ENCODE results near the gene MUC22.

The MUC22 gene

GRCh38 chr6:30979141-30979540 lies 31.1 kb upstream of the MUC22 start:
- H3K4me1 Mint-ChIP-seq, result peaks cover 36% of the 10 kb centered on the region
- peak overlapping the region; percentile 15 to 66 (median 21) for H3K27ac Mint-ChIP-seq
- no peak for TF ChIP-seq CTCF (IDR thresholded peaks at IDR 0.05; ENCODE audit: unreplicated experiment in 3 of 3)
- peak overlapping the region in 1 of 3 experiments; percentile 2 for H3K4me3 Mint-ChIP-seq
- H3K27me3 Mint-ChIP-seq (ENCODE audit: low read depth), result peaks cover 6% of the 10 kb centered on the region
- H3K36me3 Mint-ChIP-seq (ENCODE audit: low read depth), result no peaks in the 10 kb centered on the region
- H3K9me3 Mint-ChIP-seq, result no peaks in the 10 kb centered on the region

DNA sequence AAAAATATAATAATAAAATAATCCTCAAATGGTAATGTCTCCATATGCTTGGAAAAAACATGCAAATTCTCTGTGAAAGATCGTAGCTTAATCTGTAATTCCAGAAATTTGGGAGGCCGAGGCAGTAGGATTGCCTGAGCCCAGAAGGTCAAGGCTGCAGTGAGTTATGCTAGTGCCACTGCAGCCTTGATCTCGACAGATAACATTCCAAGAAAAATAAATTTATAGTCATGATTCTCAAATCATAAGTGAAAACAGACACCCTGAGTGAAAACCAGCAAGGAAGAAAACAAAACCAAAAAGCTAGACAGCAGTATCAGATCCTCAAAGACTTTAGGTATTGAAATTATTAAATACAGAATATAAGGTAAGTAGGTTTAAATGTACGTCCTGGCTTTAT lies 30.6 kb upstream of the MUC22 start:
- Mint-ChIP-seq H3K4me1 (peaks cover 36% of the 10 kb centered on the region), H3K27ac (peak overlapping the region in 1 of 3 experiments; percentile 3), H3K27me3 (ENCODE audit: low read depth) (peaks cover 4% of the 10 kb centered on the region), H3K9me3 (no peaks in the 10 kb centered on the region), H3K4me3 (no peak overlapping the region), H3K36me3 (ENCODE audit: low read depth) (no peaks in the 10 kb centered on the region)
- TF ChIP-seq CTCF (IDR thresholded peaks at IDR 0.05; ENCODE audit: unreplicated experiment in 3 of 3), result no peak

DNA sequence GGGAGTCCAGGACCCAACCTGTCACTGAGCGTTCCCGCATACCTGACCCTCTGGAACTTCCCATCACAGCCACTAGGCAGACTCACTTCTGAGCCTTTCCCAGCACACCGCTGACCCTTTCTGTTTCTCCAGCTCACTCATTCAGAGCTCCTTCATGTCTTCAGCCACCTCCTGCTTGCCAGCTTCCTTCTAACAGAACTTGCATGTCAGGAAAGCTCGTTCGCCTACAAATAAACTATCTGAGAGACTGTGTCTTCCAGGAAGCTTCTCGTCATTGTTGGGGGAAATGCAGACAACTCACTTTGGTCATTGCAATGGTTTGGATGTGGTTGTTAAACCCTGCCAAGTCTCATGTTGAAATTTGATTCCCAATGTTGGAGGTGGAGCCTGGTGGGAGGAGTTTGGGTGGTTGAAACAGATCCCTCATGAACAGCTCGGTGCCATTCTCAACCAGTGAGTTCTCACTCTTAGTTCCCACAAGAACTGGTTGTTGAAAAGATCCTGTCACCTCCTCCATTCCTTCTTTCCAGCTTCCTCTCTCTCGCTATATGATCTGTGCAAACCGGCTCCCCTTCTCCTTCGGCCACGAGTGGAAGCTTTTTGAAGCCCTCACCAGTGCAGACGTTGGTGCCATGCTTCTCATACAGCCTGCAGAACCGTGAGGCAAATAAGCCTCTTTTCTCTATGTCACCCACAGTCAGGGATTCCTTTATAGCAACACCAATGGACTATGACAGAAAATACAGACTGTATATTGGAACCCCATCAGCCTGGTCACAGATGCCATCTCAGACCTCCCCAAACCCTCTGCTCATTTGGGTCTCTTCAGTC lies 28.1 kb upstream of the MUC22 start:
- H3K4me3 Mint-ChIP-seq, result peak overlapping the region; percentile 13 to 49 (median 30)
- peaks cover 4% of the 10 kb centered on the region for H3K27me3 Mint-ChIP-seq (ENCODE audit: low read depth)
- peak overlapping the region; percentile 12 to 33 (median 18) for H3K27ac Mint-ChIP-seq
- peak in 1 of 3 experiments; percentile 17 for TF ChIP-seq CTCF (IDR thresholded peaks at IDR 0.05; ENCODE audit: unreplicated experiment in 3 of 3)
- no peaks in the 10 kb centered on the region for H3K36me3 Mint-ChIP-seq (ENCODE audit: low read depth)
- H3K4me1 Mint-ChIP-seq, result peaks cover 36% of the 10 kb centered on the region
- no peaks in the 10 kb centered on the region for H3K9me3 Mint-ChIP-seq

DNA sequence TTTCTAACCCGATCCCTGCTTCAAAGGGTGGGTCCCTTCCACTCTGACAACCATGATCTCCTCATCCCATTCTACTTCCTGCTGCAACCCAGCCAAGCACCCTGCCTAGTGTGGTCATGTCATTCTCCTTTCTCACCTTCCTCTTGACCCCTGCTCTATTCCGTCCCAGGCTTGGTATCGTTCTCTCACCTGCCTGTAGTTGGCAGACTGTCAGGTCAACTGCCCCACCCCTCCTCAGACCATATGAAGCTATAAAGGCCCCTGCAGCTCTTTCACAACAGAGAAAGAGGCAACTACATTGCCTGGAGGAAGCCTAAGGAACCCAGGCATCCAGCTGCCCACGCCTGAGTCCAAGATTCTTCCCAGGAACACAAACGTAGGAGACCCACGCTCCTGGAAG lies 26.8 kb upstream of the MUC22 start, which contains the start of gene MUC21:
MUC21 (plus strand) TSS at position 280 of the 400 bp plus-strand sequence. CDS start 241 bp downstream, outside the sequence.
- Mint-ChIP-seq H3K36me3 (ENCODE audit: low read depth) (no peaks in the 10 kb centered on the region), H3K27me3 (ENCODE audit: low read depth) (no peaks in the 10 kb centered on the region)
- TF ChIP-seq CTCF (IDR thresholded peaks at IDR 0.05; ENCODE audit: unreplicated experiment in 3 of 3), result no peak

DNA sequence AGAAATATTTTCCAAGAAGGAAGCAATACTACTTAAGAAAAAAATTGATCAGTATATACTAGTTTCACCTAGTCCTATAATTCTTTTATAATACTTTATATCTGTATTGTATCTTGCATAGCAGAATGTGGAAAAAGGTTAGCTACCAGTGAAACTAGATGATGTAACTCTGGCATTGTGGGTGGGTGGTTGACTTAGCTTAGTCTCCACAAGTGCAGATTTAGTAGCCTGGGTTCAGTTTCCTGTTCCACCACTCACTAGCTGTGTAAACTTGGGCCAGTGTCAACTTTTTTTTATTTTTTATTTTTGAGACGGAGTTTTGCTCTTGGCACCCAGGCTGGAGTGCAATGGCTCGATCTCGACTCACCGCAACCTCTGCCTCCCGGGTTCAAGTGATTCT lies 24.8 kb upstream of the MUC22 start:
- Mint-ChIP-seq H3K36me3 (ENCODE audit: low read depth) (no peaks in the 10 kb centered on the region), H3K27me3 (ENCODE audit: low read depth) (no peaks in the 10 kb centered on the region), H3K4me1 (peaks cover 19% of the 10 kb centered on the region), H3K9me3 (no peaks in the 10 kb centered on the region), H3K4me3 (no peak overlapping the region), H3K27ac (no peak overlapping the region)
- no peak for TF ChIP-seq CTCF (IDR thresholded peaks at IDR 0.05; ENCODE audit: unreplicated experiment in 3 of 3)

More for the DNA sequence above, 26.8 kb upstream of the MUC22 start, which contains the start of gene MUC21:
- no peaks in the 10 kb centered on the region for H3K9me3 Mint-ChIP-seq
- H3K27ac Mint-ChIP-seq, result peak within 1 kb of the TSS in 1 of 3 experiments; percentile 18
- peak within 1 kb of the TSS in 1 of 3 experiments; percentile 0 for H3K4me3 Mint-ChIP-seq
- H3K4me1 Mint-ChIP-seq, result peaks cover 29% of the 10 kb centered on the region

Data from nephron (organoid).